ENCODE results near the gene HADH. TPM values are rescaled to one million over a fixed set of nuclear protein-coding genes. Genes with fewer than 3 reads are reported as not detected.
"Not testable (repeated sequence)": the region's sequence is repeated elsewhere in the genome, so short reads cannot be mapped to it uniquely, and the experiment has no call there.

Gene HADH
- total and polyA plus RNA-seq, 4 donors = 37.6 to 43.9 (median 40.6) TPM

DNA sequence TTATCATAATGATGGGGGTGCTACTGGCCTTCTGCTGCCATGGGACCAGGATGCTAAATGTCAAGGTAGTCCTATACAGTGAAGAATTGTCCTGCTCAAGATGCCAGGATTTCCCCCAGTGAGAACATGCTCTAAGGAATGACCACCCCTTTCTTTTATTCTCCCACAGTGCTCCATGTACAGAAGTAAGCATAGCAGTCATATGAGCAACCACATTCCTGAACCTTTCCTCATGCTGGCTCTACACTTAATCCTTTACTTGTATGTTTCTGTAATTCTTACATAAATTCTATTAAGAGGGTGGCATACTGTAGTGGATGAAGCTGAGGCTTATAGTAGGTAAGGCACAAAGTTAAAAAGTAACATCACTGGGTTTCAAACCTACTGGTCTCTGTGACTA is 38.1 kb upstream of the HADH start:
- Histone ChIP-seq H3K4me3 (no peak overlapping the region), H3K27me3 (ENCODE audit: control insufficient read depth in 3 of 3, insufficient read depth in 3 of 3, low read length in 2 of 3) (no peaks in the 10 kb centered on the region), H3K4me1 (ENCODE audit: control insufficient read depth in 5 of 5, insufficient read depth in 5 of 5, low read length in 5 of 5) (no peaks in the 10 kb centered on the region), H3K27ac (ENCODE audit: low read depth in 1 of 2, low read length in 1 of 2) (no peak overlapping the region), H3K36me3 (ENCODE audit: control insufficient read depth in 4 of 4, insufficient read depth in 4 of 4, low read length in 4 of 4) (peaks cover 0 to 13% (median 4%) of the 10 kb centered on the region in 4 donors), H3K9me3 (ENCODE audit: control insufficient read depth in 4 of 4, insufficient read depth in 3 of 4, low read length in 3 of 4) (no peaks in the 10 kb centered on the region), H3K9ac (ENCODE audit: insufficient read depth in 1 of 2, low read length in 2 of 2) (no peak overlapping the region)
- TF ChIP-seq, protein P1, sequence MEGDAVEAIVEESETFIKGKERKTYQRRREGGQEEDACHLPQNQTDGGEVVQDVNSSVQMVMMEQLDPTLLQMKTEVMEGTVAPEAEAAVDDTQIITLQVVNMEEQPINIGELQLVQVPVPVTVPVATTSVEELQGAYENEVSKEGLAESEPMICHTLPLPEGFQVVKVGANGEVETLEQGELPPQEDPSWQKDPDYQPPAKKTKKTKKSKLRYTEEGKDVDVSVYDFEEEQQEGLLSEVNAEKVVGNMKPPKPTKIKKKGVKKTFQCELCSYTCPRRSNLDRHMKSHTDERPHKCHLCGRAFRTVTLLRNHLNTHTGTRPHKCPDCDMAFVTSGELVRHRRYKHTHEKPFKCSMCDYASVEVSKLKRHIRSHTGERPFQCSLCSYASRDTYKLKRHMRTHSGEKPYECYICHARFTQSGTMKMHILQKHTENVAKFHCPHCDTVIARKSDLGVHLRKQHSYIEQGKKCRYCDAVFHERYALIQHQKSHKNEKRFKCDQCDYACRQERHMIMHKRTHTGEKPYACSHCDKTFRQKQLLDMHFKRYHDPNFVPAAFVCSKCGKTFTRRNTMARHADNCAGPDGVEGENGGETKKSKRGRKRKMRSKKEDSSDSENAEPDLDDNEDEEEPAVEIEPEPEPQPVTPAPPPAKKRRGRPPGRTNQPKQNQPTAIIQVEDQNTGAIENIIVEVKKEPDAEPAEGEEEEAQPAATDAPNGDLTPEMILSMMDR (IDR thresholded peaks at IDR 0.05; ENCODE audit: control extremely low read depth, extremely low read depth) = no peak
- DNase-seq (no peak), ATAC-seq (ENCODE audit: insufficient read depth, low FRiP score) (no peak)

GRCh38 chr4:107956011-107956410 is 33.7 kb upstream of the HADH start:
- H3K27me3 ChIP-seq (ENCODE audit: control insufficient read depth in 3 of 3, insufficient read depth in 3 of 3, low read length in 2 of 3) = no peaks in the 10 kb centered on the region
- H3K9me3 ChIP-seq (ENCODE audit: control insufficient read depth in 4 of 4, insufficient read depth in 3 of 4, low read length in 3 of 4) = peaks cover 0 to 7% (median 0%) of the 10 kb centered on the region in 4 donors
- H3K36me3 ChIP-seq (ENCODE audit: control insufficient read depth in 4 of 4, insufficient read depth in 4 of 4, low read length in 4 of 4) = peaks cover 0 to 2% (median 0%) of the 10 kb centered on the region in 4 donors
- WGBS, 2 donors = 94 to 100% methylated on average over 1 of the region's 1 CpG
- H3K4me3 ChIP-seq = no peak overlapping the region
- ATAC-seq (ENCODE audit: insufficient read depth, low FRiP score) (no peak), DNase-seq (no peak)
- no peak overlapping the region for H3K27ac ChIP-seq (ENCODE audit: low read depth in 1 of 2, low read length in 1 of 2)
- no peaks in the 10 kb centered on the region for H3K4me1 ChIP-seq (ENCODE audit: control insufficient read depth in 5 of 5, insufficient read depth in 5 of 5, low read length in 5 of 5)
- H3K9ac ChIP-seq (ENCODE audit: insufficient read depth in 1 of 2, low read length in 2 of 2) = no peak overlapping the region
- TF ChIP-seq, protein P1 (IDR thresholded peaks at IDR 0.05; ENCODE audit: control extremely low read depth, extremely low read depth) = no peak

DNA sequence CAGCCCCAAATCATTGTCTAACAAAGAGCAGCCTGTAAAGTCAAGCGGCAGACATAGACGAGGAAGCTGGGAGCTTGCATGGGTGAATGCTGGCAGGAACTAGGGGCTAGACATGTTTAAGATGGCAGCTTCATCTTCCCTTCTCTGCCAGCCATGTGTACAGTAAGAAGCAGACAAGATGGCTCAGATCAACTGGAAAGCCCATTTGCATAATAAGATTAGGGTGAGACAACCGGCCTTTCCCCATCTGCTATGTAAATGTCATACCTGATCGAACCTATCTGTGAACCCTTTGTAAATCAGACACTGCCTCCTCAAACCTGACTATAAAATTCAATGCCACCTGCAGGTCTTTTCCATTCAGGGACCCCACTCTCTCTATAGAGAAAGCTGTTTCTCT is 22.8 kb upstream of the HADH start:
- Histone ChIP-seq H3K36me3 (ENCODE audit: control insufficient read depth in 4 of 4, insufficient read depth in 4 of 4, low read length in 4 of 4) (no peaks in the 10 kb centered on the region), H3K9me3 (ENCODE audit: control insufficient read depth in 4 of 4, insufficient read depth in 3 of 4, low read length in 3 of 4) (no peaks in the 10 kb centered on the region), H3K4me3 (no peak overlapping the region), H3K27me3 (ENCODE audit: control insufficient read depth in 3 of 3, insufficient read depth in 3 of 3, low read length in 2 of 3) (no peaks in the 10 kb centered on the region), H3K9ac (ENCODE audit: insufficient read depth in 1 of 2, low read length in 2 of 2) (no peak overlapping the region), H3K27ac (ENCODE audit: low read depth in 1 of 2, low read length in 1 of 2) (no peak overlapping the region), H3K4me1 (ENCODE audit: control insufficient read depth in 5 of 5, insufficient read depth in 5 of 5, low read length in 5 of 5) (no peaks in the 10 kb centered on the region)
- TF ChIP-seq, protein P1 (IDR thresholded peaks at IDR 0.05; ENCODE audit: control extremely low read depth, extremely low read depth) = no peak
- ATAC-seq (ENCODE audit: insufficient read depth, low FRiP score) = no peak
- DNase-seq = no peak
- WGBS, 2 donors = 76 to 84% methylated on average over 4 of the region's 4 CpGs

- H3K4me3 ChIP-seq; H3K36me3 ChIP-seq (ENCODE audit: control insufficient read depth in 4 of 4, insufficient read depth in 4 of 4, low read length in 4 of 4); H3K27ac ChIP-seq (ENCODE audit: low read depth in 1 of 2, low read length in 1 of 2); H3K9me3 ChIP-seq (ENCODE audit: control insufficient read depth in 4 of 4, insufficient read depth in 3 of 4, low read length in 3 of 4); H3K27me3 ChIP-seq (ENCODE audit: control insufficient read depth in 3 of 3, insufficient read depth in 3 of 3, low read length in 2 of 3); H3K9ac ChIP-seq (ENCODE audit: insufficient read depth in 1 of 2, low read length in 2 of 2); ATAC-seq (ENCODE audit: insufficient read depth, low FRiP score); DNase-seq; H3K4me1 ChIP-seq (ENCODE audit: control insufficient read depth in 5 of 5, insufficient read depth in 5 of 5, low read length in 5 of 5): not testable (repeated sequence)
Measured at GRCh38 chr4:107967519-107967918, 22.2 kb upstream of the HADH start.

- not testable (repeated sequence) for H3K4me3 ChIP-seq; H3K27me3 ChIP-seq (ENCODE audit: control insufficient read depth in 3 of 3, insufficient read depth in 3 of 3, low read length in 2 of 3); H3K27ac ChIP-seq (ENCODE audit: low read depth in 1 of 2, low read length in 1 of 2); H3K4me1 ChIP-seq (ENCODE audit: control insufficient read depth in 5 of 5, insufficient read depth in 5 of 5, low read length in 5 of 5); ATAC-seq (ENCODE audit: insufficient read depth, low FRiP score); H3K36me3 ChIP-seq (ENCODE audit: control insufficient read depth in 4 of 4, insufficient read depth in 4 of 4, low read length in 4 of 4); DNase-seq; H3K9ac ChIP-seq (ENCODE audit: insufficient read depth in 1 of 2, low read length in 2 of 2); H3K9me3 ChIP-seq (ENCODE audit: control insufficient read depth in 4 of 4, insufficient read depth in 3 of 4, low read length in 3 of 4)
- 95 to 100% methylated on average over 1 of the region's 1 CpG for WGBS, 2 donors
Measured at GRCh38 chr4:107967921-107968320, 21.8 kb upstream of the HADH start.
